Measurements from ENCODE around the gene RBM24.

Gene RBM24

GRCh38 chr6:17281100-17281496, at the start of gene RBM24:
TSS of gene RBM24 (plus strand) at chr6:17281361. CDS start at chr6:17281582, 221 bp downstream.
- peak; percentile 31 for DNase-seq (ENCODE audit: low spot score)

DNA sequence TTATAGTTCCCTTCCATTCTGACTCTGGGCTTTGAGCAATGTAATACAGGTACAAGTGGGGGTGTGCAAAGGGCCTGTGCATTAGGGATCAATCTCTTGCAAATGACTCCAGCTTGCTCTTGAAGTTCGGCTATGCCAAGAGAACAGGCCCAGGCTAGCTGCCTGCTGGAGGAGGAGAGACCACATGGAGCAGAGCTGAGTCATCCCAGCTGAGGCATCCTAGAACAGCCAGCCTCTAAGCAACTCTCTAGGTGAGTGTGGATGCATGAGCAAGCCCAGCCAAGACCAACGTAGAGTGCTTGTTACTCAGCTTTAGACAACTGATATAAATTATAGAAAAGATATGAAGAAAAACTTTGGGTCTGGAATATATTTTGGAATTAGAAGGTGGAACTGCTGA, 47.6 kb upstream of the RBM24 start:
- no peak for DNase-seq (ENCODE audit: low spot score)

DNA sequence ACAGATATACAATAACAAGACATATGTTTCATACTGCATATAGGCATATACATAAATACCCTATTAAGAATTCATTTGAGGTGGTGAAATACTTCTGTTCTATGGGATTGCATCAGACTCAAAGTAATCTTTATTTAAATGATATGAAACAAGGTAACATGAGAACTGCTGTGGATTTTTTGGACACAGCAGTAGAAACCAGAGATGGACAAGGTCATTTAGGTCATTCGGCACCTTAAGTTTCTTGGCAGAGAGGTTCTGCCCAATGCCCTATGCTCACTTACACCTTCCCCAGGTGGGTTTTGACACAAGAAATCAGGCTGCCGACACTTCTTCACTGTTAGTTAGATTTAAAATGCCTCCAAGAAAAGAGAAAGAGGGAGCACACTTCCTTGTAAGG, 43.9 kb upstream of the RBM24 start:
- DNase-seq (ENCODE audit: low spot score): no peak

DNA sequence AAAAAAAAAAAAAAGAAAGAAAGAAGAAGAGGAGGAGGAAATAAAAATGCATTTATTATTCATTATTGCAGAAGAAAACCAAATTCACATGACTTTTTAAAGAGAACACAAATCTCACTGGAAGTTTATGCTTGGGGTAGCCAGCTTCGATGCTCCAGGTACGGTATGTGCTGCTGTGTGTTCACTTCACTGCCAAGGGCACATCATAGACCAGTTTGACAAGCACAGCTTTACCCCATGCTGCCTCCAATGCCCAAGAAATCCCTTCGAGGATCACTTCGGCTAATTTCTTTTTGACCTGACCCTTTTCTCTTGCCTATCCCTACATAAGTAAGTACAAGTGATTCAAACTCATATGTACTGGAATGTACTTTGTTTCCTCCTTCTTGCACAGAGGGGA, 41.9 kb upstream of the RBM24 start:
- DNase-seq (ENCODE audit: low spot score): no peak

- DNase-seq (ENCODE audit: low spot score): no peak
Measured at GRCh38 chr6:17240803-17241500, 40.2 kb upstream of the RBM24 start.

DNA sequence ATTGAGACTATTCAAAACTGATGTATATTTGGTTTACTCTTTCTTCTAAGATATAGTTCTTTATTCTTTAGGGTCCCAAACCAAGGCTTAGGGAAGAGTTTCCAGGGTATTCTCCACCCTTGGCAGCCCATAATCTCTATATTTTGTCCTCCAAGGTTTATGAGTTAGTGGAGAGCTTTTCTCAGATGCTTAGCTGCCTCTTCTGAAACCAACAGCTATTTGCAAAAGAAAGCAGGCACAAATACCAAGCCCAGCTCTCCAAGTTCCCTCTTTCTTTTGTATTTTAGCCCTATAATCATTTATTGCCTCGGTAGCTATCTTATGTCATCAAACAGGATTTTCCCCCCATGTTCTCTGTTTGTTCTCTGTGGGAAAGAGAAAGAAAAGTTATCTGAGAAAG, 39.1 kb upstream of the RBM24 start:
- DNase-seq (ENCODE audit: low spot score): no peak

GRCh38 chr6:17250237-17250636, 30.9 kb upstream of the RBM24 start:
- DNase-seq (ENCODE audit: low spot score): no peak

- no peak for DNase-seq (ENCODE audit: low spot score)
Measured at GRCh38 chr6:17251953-17252352, 29.2 kb upstream of the RBM24 start.

- DNase-seq (ENCODE audit: low spot score): no peak
Measured at GRCh38 chr6:17258749-17259148, 22.4 kb upstream of the RBM24 start.

- DNase-seq (ENCODE audit: low spot score): no peak
Measured at GRCh38 chr6:17265570-17265969, 15.6 kb upstream of the RBM24 start.

DNA sequence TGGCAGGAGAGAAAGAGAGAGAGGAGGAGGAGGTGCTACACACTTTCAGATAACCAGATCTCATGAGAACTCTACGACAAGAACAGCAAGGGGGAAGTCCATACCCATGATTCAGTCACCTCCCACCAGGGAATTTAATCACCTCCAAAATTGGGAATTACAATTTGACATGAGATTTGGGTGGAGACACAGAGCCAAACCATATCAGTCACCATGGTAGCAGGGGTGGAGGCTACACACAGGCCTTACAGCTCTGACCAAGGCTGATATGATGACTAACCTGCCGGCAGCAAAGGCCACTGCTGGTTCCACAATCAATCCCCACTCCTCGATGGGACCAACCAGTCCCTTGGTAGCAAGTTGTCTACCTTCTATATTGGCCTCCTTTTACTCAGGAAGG, 13.6 kb upstream of the RBM24 start:
- no peak for DNase-seq (ENCODE audit: low spot score)

DNA sequence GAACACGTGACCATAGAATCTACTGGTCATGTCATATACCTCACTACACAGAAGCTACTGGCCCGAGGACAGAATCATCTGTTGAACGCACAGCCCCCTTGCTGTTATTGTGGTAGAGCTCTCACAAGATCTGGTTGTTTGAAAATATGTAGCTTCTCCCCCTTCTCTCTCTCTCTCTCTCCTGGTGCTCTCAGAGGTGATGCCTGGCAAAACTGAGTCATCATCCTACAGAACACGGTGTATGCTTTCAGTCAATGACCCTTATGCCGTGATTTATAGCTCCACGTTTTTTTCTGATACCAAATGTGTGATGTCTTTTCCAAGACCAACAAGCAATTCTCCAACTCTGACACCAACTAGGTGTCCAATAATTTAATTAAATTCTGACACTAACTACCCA, 13.0 kb upstream of the RBM24 start:
- no peak for DNase-seq (ENCODE audit: low spot score)

DNA sequence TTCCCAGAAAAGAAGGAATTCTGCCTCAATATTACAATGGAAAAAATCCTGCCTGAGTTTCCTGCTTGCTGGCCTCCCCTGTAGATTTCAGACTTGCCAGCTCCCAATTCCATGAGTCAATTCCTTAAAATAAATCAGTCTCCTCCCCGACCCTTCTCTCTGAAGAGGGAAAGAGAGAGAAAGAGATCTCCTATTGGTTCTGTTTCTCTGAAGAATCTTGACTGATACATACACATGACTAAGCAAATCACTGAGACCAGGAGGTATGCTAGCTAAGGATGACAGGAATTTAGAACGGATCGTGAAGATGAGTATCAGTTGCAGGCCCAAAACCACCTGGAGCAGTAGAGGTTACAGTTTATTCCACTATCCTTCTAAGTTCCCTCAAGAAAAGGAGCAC, 11.3 kb upstream of the RBM24 start:
- DNase-seq (ENCODE audit: low spot score): no peak

DNA sequence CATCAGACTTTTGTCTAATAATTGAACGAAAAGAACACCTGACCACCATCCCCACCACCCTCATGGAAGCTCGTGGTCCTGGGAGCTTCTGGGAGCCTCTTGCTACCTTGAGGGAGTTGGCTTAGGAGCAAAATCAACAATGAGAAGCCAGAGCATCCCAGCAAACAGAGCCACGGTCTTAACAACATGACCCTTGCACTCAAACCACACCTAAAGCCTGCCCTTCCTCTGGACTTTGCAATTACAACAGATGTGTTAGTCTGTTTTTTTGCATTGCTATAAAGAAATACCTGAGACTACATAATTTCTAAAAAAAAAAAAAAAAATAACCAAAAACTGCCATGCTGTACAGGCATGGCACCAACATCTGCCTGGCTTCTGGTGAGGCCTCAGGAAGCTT, 9.5 kb upstream of the RBM24 start:
- no peak for DNase-seq (ENCODE audit: low spot score)

- no peak for DNase-seq (ENCODE audit: low spot score)
Measured at GRCh38 chr6:17276766-17277165, 4.4 kb upstream of the RBM24 start.

DNA sequence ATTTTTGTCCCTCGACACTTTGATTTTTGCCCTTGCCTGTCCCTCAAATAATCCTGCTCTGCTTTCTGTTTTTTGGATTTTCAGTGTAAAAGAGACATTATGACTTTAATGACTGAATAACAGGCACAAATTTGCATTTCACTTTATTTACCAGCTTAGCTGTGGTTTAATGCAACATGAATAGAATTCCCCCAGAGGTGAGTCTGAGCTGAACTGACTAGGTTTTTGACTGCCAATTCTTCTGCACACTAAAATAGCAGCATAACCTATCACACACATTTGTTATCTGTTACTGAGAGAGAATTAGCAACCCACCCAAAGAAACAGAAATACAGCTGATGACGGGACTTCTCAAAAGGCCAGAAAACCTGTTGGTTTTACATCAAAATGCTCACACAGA, 3.9 kb upstream of the RBM24 start:
- no peak for DNase-seq (ENCODE audit: low spot score)

DNA sequence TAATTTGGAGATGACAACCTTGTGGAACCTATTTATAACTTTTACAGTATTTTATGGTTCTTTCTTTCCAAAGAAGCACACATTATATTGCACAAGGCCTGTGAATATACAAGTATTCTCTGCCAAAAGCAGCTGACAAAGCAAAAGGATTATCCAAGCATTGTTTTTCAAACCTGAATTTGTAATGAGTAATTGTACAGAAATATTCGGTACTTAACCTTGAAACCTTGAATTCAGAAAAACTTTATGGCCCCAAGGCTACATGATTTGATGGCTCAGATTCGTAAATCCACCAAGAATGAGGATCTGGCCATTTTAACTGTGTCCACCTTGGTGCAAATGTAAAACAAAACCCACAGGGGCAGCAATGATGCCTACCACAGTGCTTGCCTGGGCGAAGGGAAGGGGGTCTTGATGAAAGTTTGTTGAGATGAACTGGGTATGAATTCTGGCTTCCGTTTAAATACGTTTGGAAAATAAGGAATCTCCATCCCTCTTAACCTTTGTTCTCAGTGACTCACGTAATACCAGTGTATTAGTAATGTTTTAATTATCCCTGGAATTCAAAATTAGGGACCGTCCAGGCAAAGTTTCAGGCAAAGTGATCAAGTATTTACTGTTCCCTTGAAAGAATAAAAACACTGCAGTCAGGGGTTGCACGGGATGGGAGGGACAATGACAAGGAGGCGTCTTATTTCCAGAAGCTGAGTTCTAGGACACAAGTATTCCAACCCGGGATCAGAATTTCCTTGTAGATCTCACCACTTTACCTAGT, 2.7 kb upstream of the RBM24 start:
- DNase-seq (ENCODE audit: low spot score): no peak

GRCh38 chr6:17280138-17280537, 1.0 kb upstream of the RBM24 start:
- no peak for DNase-seq (ENCODE audit: low spot score)

GRCh38 chr6:17280552-17281090, 540 bp upstream of the RBM24 start:
- no peak for DNase-seq (ENCODE audit: low spot score)

GRCh38 chr6:17281497-17282481, 628 bp downstream of the RBM24 start:
- DNase-seq (ENCODE audit: low spot score): no peak

DNA sequence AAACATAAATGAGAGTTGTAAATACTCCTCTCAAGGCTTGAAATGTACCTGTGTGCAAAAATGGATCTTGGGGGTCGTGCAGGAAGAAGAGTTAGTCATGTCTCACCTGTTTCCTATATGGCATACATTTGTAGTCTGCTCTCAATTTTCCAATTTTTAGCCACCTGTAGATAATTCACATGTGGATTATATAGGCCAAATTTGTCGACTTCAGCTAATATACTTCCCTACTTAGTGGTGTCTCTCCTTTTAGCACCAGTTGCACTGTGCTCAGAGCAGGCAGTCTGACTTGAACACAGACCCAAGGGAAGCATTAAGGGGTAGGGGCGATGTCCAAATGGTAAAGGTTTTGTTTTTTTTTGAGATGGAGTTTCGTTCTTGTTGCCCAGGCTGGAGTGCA, 1.9 kb downstream of the RBM24 start:
- no peak for DNase-seq (ENCODE audit: low spot score)

- DNase-seq (ENCODE audit: low spot score): no peak
Measured at GRCh38 chr6:17289630-17290061, 8.5 kb downstream of the RBM24 start.

Measured in activated CD4-positive, alpha-beta T cell treated with anti-CD3 and anti-CD28 coated beads, Interleukin-2, Interleukin-4, amounts not matched to agents 100 ng/mL and 50 ng/mL, durations not matched to agents 16 hours and 8 hours (primary cell).